Activated CD4-positive, alpha-beta T cell treated with anti-CD3 and anti-CD28 coated beads, Interleukin-2, amount 50 U/mL, for 48 hours (primary cell): ENCODE measurements around the gene CEP164.
"Not testable (repeated sequence)": the region's sequence is repeated elsewhere in the genome, so short reads cannot be mapped to it uniquely, and the experiment has no call there.

Experiments used
- DNase-seq, 2 experiments: peaks; one replicate each; pipeline ENCODE4 v3.0.0-alpha.2; 2020

CEP164 gene

DNA sequence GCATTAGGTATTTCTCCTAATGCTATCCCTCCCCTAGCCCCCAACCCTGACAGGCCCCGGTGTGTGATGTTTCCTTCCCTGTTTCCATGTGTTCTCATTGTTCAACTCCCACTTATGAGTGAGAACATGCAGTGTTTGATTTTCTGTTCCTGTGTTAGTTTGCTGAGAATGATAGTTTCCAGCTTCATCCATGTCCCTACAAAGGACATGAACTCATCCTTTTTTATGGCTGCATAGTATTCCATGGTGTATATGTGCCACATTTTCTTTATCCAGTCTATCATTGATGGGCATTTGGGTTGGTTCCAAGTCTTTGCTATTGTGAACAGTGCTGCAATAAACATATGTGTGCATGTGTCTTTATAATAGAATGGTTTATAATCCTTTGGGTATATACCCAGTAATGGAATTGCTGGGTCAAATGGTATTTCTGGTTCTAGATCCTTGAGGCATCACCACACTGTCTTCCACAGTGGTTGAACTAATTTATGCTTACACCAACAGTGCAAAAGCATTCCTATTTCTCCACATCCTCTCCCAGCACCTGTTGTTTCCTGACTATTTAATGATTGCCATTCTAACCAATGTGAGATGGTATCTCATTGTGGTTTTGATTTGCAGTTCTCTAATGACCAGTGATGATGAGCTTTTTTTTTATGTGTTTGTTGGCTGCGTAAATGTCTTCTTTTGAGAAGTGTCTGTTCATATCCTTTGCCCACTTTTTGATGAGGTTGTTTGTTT is 71.6 kb downstream of the CEP164 start:
- not testable (repeated sequence) for DNase-seq

DNA sequence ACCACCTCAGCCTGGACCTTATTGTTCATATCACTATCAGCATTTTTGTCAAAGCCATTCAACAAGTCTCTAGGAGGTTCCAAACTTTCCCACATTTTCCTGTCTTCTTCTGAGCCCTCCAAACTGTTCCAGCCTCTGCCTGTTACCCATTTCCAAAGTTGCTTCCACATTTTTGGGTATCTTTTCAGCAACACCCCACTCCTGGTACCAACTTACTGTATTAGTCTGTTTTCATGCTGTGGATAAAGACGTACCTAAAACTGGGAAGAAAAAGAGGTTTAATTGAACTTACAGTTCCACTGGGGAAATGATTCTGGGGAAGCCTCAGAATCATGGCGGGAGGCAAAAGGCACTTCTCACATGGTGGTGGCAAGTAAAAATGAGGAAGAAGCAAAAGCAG is 78.2 kb downstream of the CEP164 start:
- not testable (repeated sequence) for DNase-seq

DNA sequence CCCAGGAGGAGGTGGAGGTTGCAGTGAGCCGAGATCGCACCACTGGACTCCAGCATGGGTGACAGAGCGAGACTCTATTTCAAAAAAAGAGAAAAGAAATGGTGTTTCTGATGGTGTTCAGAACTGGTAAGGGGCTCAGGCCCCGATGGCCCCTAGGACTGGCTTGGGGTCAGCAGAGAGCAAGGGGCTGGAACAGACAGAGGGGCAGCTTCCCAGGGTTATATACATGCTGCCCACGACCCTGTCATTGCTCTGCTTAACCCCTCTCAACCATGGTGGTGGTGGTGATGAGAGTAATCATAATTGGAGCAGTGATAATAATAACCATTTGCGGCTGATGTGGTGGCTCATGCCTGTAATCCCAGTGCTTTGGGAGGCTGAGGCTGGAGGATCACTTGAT is 79.4 kb downstream of the CEP164 start:
- no peak for DNase-seq

DNA sequence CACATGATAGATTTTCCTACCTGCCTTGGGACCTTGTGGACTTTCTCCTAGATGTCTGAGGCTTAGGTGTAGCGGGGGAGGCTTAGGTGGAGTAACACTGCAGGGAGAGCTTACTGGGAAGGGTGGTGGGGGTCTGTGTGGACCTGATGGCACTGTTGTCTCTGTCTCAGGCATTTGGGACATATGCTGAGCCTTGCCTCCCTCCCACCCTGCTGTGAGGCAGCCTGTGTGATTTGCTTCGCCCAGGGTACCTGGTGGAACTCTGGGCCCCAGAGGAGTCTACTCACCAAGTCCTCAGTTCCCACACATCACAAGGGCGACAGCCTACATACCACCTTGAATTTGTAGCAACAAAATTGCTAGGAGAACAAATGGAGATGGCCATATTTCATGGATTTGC is 80.7 kb downstream of the CEP164 start:
- DNase-seq = no peak

DNA sequence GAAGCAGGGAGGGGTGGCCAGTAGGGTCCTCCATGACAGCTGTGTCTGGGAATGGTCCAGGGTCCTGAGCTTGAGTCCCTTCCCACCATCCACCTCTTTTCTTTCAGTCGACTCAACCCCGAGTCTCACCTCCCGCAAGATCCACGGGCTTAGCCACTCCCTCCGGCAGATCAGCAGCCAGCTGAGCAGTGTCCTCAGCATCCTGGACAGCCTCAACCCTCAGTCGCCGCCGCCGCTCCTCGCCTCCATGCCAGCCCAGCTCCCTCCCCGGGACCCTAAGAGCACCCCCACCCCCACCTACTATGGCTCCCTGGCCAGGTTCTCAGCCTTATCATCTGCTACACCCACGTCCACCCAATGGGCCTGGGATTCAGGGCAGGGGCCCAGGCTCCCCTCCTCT is 81.9 kb downstream of the CEP164 start:
- no peak for DNase-seq

DNA sequence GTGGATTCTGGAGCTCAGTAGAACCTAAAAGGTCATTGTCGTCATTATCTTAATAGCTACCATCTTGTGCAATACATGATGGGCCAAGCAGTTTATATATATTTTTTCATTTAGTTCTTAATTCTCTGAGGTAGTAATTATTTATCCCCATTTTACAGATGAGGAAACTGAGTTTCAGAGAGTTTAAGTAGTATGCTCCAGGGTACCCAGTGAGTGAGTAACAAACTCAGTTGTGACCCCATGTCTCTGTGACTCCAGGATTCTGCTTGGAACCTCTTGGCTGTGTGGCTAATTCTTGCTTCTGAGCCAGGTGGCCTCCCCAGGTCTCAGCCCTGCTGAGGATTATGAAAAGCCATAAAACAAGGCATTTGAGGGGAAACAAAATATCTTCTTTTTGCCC is 82.6 kb downstream of the CEP164 start:
- no peak for DNase-seq

DNA sequence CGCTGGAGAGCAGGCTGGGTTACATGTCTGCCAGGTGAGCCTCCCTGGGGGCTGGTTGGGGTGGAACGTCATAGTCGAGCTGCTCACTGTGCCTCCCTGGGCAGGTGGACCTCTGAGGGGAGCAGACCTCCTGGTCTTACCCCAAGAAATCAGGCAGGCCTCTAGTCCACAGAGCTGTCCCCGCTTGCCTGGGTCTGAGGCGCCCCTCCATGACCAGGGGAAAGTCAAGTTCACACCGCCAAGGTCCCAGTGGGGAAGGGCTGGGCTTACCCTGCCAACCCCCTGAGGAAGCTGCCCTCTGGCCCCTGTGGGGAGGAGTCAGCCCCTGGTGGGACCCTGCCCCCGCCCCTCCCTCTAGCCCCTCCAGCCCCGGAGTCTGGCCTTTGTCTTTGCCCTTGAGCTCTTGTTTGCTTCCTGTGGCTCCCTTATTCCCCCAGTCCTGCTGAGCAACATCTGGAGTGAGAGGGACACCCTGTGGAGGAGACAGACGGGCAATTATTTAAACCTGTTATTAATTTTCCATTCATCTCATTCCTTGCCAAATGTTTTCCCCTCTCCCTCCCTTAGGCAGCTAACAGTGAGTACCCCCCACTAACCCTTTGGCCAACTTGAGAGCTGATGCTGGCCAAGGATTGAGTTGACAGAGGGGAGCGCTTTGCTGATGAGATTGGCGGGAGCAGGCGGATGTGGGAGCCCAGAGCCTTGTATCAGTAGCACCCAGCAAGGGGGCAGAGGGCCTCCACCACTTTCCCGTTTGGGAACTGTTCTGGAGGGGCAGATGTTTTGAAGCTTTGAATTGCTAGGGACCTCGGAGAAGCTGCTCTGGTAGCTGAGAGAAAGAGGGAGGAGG is 83.4 kb downstream of the CEP164 start:
- no peak for DNase-seq

DNA sequence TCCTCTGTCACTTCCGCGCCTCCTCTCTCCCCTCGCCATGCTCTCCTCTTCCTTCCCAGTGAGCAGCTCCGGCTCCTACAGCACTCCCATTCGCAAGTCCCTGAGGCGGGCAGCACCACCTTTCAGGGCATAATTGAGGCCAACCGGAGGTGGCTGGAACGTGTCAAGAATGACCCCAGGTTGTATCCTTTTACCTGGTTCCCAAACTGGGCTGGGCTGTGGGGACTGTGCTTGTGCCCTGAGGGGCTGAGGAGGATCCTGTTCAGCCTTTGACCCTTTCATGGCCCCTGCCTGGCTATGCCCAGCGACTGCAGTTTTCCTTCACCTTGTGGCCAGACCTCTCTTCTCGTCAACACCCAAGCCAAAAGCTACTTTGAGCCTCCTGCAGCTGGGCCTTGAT is 84.1 kb downstream of the CEP164 start:
- no peak for DNase-seq

DNA sequence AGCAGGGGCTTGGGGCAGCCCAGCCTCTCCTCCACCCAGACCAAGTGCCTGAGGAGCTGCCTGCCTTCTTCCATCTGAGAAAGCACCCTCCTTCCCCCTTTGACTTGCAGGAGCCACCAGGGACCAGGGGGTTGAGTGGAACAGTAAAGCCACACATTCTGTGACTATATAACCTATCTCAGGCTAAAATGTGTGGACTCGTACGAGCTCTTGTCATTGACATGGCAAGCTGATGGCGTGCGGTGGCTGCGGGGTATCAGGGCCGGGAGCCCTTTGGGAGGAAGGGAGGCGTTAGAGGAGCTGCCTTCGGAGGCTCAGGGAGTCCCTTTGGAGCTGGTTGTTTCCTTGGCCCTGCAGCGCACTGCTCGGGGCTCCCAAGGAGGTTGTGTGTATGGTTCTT is 84.5 kb downstream of the CEP164 start:
- DNase-seq = no peak

DNA sequence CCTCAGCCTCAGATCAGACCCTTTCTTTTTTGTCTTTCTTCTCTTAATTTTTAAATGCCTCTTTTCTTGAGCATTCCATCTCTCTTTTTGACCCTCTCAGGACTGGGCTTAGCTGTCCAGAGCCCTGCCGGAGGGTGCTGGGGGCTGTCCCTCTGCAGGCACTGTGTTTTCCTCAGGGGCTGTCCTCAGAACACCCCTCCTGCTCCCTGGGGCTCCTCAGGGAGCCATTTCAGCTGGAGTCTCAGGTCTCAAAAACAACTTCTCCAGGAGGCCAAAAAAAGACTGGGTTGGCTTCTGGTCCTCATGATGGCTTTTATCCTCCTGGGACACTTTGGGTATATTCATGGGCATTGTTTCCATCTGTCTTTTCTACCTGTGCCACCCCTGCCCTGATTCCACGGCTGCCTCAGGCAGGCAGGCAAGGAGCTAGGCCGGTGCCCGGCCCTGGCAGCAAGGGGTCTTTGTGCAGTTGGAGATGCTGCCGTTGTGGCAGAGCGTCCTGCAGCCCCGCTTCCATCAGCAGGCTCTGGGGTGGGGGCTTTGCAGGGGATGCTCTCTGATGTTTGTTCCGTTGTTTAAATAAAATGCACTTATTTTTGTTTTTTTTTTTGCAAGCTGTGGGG is 85.1 kb downstream of the CEP164 start:
- DNase-seq = no peak

DNA sequence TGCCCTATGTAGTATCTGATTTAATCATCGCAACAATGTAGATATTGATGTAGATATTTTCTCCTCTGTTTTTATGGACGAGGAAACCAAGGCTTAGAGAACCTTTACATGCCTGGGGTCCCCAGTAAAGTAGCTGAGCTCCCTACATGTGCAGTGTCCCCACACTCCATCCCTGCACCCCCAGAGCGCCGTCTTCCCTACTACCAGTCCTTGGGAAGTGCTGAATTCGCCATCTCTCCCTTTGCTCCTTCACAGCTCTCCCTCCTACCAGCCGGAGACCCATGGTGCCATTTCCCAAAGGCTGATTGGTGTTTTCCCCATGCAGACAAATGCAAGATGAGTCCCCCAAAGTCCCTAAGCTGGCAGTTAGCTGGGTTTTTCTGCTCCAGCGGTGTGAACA is 86.0 kb downstream of the CEP164 start:
- DNase-seq = no peak

DNA sequence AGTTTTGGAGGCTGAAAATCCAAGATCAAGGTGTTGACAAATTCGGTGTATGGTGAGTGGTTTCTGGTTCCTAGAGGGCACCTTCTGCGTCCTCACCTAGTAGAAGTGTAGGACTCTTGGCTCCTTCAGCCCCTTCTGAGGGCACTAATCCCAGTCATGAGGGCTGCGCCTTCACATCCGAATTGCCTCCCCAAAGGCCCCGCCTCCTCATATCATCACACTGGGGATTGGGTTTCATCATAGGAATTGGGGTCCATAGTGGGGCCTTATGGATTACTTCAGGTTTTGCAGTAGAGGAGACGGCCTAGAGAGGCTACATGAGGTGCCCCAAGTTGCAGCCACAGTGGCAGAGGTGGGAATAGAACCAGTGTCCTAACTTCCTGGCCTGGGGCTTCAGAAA is 87.1 kb downstream of the CEP164 start:
- no peak for DNase-seq

DNA sequence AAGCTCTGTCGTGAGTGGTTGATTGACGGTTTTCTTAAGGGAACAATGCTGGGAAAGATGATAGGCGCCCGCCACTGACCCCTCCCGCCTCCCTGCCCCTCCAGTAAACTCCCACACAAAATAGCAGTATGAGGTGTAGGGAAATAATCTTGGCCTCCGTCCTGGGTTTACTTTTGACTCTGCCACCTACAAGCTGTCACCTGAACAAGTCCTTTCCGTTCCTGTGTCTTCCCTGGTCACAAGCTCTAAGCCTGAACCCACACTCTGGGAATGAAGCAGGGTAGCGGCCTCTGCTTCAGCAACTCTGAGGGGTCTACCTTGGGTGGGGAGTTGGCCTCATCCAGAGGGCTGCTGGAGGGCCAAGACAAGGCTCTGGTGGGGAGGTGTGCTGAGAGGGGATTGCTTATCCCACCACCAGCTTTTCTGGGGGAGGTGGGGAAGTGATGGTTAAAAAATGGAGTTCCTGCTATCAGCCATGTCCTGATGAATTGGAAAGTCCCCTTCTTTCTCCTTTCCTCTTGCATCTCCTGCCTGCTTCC is 87.8 kb downstream of the CEP164 start:
- DNase-seq = no peak

DNA sequence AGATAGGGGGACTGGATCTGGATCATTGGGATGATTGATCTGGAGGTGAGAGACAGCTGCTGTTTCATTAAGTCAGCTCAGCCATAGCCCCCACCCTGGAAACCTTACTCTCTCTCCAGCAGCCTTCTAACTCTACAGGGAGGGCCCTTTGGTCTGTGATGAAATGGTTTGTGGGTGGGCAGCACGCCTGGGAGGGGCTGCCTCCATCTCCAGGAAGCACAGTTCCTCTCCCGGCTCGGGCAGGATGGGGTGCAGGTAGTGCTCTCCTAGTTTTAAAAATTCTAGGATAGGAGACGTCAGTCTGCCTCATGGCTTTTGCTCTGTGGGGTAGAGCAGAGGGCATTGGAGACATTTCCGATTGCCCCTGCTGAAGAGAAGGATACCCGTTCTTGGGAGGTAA is 89.7 kb downstream of the CEP164 start:
- DNase-seq = no peak

DNA sequence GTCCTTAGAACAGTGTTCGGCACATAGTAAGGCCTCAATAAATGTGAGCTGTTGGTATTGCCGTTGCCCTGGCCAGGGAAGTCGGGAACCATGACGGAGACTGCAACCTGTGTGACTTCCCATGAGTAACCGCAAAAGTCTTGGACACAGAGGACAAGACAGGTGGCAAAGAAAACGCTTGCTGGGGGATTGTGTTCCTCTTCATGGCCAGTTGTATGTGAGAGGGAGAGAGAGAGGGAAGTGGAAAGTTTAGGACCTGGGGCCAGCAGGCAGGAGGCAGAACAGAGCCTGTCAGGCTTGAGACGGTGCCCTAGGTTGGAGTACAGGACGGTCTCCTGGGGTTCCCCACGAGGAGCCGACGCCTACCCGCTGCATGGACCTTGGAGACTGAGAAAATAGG is 90.2 kb downstream of the CEP164 start:
- no peak for DNase-seq

DNA sequence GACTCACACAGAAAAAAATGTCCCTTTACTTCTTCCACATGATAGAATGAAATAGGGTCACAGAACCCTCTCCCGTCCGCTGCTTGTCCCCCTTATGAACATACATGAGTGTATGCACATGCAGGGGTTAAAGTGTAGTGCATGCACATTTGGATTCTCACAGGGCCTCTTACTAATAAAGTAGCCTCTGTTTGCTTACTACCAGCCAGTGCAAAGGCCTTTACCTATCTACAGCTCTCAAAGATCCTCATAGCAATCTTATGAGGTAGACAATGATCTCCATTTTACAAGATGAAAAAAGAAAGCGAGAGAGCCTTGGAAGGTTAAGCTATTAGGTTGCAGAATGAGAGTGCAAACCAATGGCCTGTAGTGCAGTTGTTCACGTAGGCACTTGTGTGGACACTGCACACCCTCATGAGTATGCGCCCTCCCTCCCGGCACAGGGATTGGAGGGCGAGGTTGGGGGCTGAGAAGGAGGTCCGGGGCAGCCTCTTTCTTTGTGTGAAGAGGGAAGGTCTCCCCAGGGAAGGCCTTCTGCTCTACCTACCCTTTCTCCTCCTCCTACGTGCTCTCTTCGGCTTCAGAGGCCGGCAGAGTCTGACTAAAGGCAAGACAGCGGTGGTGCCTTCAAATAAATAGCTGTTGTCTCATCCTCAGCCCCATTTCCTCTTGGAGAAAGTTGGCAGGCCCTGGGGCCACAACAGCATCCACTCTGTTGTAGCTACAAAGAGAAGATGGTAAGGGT is 91.3 kb downstream of the CEP164 start:
- DNase-seq = no peak

DNA sequence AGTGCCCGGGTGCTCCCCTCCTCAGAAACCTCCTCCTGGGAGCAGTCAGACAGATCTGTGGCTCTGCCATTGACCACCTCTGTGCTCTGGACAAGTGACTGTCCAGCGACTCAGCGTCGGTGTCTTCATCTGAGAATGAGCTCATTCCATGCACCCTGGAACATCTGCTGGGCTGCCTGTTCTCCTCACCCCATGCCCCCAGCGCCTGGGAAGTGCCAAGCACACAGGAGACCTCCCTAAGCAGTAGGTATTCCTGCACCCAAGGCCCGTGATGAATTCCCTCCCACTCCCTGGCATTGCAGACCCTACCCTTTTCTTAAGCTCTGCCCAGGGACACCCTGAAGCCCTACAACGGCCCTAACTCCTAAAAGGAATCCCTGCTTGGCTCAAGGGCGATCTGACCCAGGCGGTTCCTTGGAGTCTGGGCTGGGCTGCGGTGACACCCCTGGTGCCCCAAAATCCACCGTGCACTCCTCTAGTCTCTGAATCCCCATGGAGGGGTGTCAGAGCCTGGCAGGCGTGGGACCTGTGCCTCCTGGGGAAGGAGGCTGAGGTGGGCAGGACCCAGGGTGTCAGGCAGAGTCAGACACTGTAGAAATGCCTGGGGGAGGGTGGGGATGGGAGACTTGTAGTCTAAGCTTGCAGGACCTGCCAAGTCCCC is 92.0 kb downstream of the CEP164 start:
- DNase-seq = no peak

DNA sequence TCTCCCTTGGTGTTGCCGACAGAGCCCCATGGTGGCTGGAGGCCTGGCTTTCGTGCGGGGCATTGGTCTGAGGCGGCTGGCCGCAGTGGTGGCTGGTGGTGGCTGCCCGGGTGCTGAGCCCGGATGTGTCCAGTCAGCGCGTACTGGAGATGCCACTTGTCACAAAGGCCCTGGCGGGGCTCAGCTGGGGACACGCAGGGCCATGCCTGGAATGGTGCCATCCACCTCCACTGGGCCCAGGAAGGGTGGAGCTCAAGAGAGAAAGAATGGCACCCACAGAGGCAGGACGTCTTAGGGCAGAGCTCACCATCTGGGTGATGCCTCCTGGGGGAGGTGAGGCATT is 92.5 kb downstream of the CEP164 start:
- DNase-seq = no peak

DNA sequence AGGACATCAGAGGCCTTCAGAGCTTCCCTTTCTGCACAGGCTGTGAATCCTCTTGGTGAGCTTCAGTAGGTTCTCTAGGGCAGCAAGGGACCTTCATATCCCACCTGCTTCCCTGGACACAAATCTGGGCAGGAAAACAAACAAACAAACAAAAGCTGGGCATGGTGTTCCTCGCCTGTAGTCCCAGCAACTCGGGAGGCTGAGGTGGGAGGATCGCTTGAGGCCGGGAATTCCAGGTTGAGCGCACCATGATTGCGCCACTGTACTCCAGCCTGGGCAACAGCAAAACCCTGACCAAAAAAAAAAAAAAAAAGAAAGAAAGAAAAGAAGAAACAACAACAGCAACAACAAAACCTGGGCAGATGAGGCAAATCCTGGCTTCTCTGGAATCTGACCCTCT is 92.9 kb downstream of the CEP164 start:
- no peak for DNase-seq

DNA sequence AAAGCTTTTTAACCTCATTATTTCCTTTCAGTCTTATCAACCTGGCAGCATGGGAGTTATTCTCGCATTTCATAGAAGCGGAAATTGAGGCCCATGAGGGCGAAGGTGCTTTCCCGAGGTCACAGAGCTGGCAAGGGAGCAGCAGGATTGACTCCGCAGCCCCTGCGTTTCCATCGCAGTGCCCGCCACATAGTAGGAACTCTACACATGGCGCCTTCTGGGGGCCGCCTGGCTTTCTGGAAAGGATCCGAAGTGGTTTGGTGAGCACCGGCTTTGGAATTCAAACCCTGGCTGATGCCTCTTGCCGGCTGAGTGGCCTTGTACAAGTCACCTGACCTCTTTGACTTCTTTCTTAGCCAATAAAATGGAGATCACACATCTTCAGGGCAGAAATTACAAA is 93.4 kb downstream of the CEP164 start:
- no peak for DNase-seq

DNA sequence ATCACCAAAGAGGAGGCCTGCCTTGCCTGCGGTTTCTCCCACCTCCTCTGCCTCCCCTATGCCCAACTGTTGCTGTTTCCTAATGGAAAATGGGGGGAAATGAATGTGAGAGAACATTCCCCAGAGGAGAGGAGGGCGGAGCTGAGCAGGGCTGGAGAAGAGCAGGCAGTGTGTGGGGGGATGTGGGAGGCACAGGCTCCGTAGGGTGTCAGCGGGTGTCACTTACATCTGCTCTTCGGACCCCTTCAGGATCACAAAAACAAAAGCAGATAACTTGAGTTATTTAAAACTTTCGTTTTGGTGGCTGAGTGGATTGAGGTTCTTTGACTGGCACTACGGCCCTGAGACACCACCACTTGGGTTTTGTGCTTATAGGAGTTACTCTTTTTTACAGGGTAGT is 93.8 kb downstream of the CEP164 start:
- DNase-seq = no peak

DNA sequence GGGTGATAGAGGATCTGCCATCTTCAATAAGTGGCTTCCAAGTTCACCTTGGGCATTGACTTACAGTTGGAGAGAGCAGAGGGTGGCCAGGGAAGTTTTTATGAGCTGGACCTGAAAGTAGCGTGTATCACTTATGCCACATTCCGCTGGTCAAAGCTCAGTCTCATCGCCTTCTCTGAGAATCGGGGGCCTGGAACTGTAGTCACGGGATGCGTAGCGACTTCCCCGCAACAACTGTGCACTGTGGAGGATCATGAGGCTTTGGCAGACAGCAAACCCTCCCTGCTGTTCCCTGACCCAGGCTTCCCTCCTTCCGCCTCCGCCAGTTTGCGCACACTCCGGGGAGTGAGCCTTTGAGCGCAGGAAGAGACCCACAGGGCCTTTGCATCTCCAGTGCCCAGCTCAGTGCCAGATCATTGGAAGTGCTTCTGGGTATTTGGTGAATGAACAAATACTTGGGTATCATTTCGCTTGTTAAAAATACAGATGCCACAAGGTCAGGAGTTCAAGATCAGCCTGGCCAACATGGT is 95.5 kb downstream of the CEP164 start:
- no peak for DNase-seq
